ENCODE measurements around the gene SGCG. TPM values are rescaled to one million over a fixed set of nuclear protein-coding genes. Genes with fewer than 3 reads are reported as not detected.
"Not testable (repeated sequence)": the region's sequence is repeated elsewhere in the genome, so short reads cannot be mapped to it uniquely, and the experiment has no call there.

SGCG gene
- total RNA-seq, 1 donor from 2014 or later, result 0.55 TPM

GRCh38 chr13:23212671-23213070 lies 31.9 kb downstream of the SGCG start:
- DNase-seq (ENCODE audit: low spot score), result no peak

GRCh38 chr13:23231241-23231640 lies 50.5 kb downstream of the SGCG start:
- DNase-seq (ENCODE audit: low spot score), result no peak

GRCh38 chr13:23235994-23236393 lies 55.2 kb downstream of the SGCG start:
- no peak for DNase-seq (ENCODE audit: low spot score)

DNA sequence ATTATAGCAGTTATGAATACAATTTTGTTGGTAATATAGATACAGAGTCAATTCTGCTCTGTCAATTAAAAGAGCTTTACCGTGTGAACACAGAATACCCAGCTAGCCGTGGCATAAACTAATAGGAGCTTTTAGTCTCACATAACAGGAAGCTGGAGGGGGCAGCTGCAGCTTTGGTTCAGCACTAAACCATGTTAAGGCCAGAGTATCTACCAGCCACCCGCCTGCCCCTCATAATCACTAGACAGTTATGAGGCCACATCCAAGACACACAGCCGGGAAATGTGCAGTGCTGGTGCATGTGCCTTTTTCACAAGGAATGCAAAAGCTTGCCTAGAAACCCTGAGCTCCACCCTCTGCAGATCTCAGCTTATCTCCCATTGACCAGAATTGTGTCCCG lies 62.3 kb downstream of the SGCG start:
- DNase-seq (ENCODE audit: low spot score), result no peak

GRCh38 chr13:23248410-23248809 lies 67.6 kb downstream of the SGCG start:
- not testable (repeated sequence) for DNase-seq (ENCODE audit: low spot score)

- no peak for DNase-seq (ENCODE audit: low spot score)
Observed at GRCh38 chr13:23254506-23254905, 73.7 kb downstream of the SGCG start.

- DNase-seq (ENCODE audit: low spot score), result no peak
Observed at GRCh38 chr13:23267571-23267970, 86.8 kb downstream of the SGCG start.

- DNase-seq (ENCODE audit: low spot score), result no peak
Observed at GRCh38 chr13:23268441-23268840, 87.7 kb downstream of the SGCG start.

DNA sequence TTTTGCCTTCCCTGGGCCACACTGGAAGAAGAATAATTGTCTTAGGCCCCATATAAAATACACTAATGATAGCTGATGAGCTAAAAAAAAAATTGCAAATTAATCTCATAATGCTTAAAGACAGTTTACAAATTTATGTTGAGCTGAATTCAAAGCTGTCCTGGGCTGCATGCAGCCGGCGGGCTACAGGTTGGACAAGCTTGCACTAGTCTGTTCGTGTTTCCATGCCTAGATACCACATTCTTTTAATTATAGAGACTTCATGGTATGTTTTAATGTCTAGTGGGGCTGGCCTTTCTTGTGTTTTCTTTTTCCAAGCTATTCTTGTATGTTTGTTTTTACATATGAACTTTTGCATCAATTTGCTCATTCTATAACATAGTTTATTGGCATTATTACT lies 90.6 kb downstream of the SGCG start:
- DNase-seq (ENCODE audit: low spot score), result no peak

DNA sequence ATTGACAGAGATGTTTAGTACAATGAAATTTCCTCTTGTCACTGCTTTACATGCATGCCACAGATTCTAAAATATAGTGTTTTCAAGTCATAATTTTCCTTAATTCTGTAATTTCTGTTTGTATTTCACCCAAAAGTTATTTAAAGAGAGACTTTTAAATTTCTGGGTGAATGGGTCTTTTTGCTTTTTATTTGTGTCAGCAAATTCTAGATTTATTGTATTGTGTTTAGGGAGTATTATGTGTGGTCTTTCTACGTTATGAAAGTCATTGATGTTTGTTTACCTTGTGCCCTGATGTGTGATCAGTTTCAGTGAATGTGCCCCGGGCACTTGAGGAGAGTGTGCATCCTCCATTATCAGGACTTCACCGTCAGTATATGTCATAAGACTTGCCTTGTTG lies 92.7 kb downstream of the SGCG start:
- no peak for DNase-seq (ENCODE audit: low spot score)

DNA sequence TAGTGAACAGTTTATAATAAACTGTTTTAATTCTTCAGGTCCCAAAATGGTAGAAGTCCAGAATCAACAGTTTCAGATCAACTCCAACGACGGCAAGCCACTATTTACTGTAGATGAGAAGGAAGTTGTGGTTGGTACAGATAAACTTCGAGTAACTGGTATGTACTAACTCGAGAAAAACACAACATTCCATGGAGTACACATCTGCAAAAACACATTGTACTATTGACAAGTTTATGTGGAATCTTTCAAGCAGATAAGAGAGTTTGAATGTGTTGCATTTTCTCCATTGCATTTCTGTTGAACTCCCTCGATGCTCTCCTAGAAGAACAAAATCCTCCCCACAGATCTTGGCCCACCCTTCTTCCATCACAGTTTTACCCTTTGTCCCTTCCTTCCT lies 98.5 kb downstream of the SGCG start:
- no peak for DNase-seq (ENCODE audit: low spot score)

- no peak for DNase-seq (ENCODE audit: low spot score)
Observed at GRCh38 chr13:23288564-23288963, 107.8 kb downstream of the SGCG start.

DNA sequence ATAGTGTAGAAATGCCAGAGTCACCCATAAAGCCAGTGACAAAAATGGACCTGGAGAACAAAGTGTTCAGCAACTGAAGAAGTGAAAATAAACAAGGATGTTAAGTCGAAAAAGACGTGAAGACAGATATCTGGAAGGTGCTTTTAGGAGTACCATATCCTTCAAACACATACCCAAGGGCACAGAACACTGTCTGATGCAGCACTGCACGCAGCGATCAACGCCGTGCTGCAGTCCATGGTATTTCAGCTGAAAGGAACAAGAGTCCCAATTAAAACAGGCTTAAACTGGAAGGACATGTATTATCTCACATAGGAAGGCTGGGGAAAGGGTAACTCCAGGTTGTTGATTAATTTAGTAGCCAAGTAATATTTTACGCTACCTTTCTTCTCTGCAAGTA lies 108.2 kb downstream of the SGCG start:
- DNase-seq (ENCODE audit: low spot score), result no peak

DNA sequence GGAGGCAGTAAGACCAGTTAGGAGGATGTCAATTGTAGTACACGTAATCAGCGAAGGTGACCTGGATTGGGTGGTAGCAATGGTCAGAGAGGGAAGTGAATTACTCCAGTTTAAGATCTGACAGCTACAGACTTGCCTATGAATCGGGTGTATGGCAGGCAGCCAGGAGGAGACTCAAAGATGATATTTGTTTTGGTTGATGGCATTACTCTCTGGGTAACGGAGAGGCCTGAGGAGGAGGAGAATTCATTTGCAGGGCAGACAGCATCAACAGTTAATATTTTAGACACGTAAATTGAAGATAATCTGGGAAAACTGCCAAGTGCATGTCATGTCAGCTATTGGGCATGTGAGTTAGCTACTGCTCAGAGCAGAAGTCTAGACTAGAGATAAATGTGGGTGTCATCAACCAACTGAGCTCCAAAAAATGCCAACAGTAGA lies 109.2 kb downstream of the SGCG start:
- no peak for DNase-seq (ENCODE audit: low spot score)

GRCh38 chr13:23292586-23292985 lies 111.8 kb downstream of the SGCG start:
- no peak for DNase-seq (ENCODE audit: low spot score)

DNA sequence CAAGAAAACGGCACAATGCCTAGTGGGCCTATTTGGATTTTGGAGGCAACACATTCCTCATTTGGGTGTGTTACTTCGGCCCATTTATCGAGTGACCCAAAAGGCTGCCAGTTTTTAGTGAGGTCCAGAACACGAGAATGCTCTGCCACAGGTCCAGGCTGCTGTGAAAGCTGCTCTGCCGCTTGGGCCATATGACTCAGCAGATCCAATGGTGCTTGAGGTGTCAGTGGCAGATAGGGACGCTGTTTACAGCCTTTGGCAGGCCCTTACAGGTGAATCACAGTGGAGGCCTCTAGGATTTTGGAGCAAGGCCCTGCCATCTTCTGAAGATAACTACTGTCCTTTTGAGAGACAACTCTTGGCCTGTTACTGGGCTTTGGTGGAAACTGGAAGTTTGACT lies 134.1 kb downstream of the SGCG start:
- not testable (repeated sequence) for DNase-seq (ENCODE audit: low spot score)

- DNase-seq (ENCODE audit: low spot score), result no peak
Observed at GRCh38 chr13:23319883-23320224, 139.1 kb downstream of the SGCG start.

- no peak for DNase-seq (ENCODE audit: low spot score)
Observed at GRCh38 chr13:23320926-23321534, 140.3 kb downstream of the SGCG start.

GRCh38 chr13:23321535-23322241 lies 140.9 kb downstream of the SGCG start:
- peak; percentile 48 for DNase-seq (ENCODE audit: low spot score)

- no peak for DNase-seq (ENCODE audit: low spot score)
Observed at GRCh38 chr13:23322353-23323336, 141.9 kb downstream of the SGCG start.

GRCh38 chr13:23323946-23324709 lies 143.3 kb downstream of the SGCG start:
- DNase-seq (ENCODE audit: low spot score), result no peak

GRCh38 chr13:23325191-23325590 lies 144.4 kb downstream of the SGCG start:
- DNase-seq (ENCODE audit: low spot score), result no peak

All from ureter (tissue), 1 donor.